Activated T-helper 2 cell treated with anti-CD3 and anti-CD28 coated beads, Interferon-gamma antibody, Interleukin-2, Interleukin-4, amounts not matched to agents 10 μg/mL and 5 μg/mL and 100 μg/mL, durations not matched to agents 14 hours and 24 hours and 36 hours (primary cell): ENCODE data around the gene NEXN. TPM values are rescaled to one million over a fixed set of nuclear protein-coding genes. Genes with fewer than 3 reads are reported as not detected.

Experiments
- DNase-seq: peaks from one replicate; pipeline ENCODE4 v3.0.0; 2021; ENCODE audit warnings: low spot score
- H3K27ac Mint-ChIP-seq: one replicate; pipeline ENCODE4 v1.8.0; 2021; ENCODE audit warnings: mixed read lengths
- H3K27me3 Mint-ChIP-seq: one replicate; pipeline ENCODE4 v1.8.0; 2021; ENCODE audit warnings: low read depth, mixed read lengths
- H3K36me3 Mint-ChIP-seq: one replicate; pipeline ENCODE4 v1.8.0; 2021; ENCODE audit warnings: low read depth, mixed read lengths
- H3K4me1 Mint-ChIP-seq: one replicate; pipeline ENCODE4 v1.8.0; 2021; ENCODE audit warnings: low read depth, mixed read lengths
- H3K4me3 Mint-ChIP-seq: one replicate; pipeline ENCODE4 v1.8.0; 2021; ENCODE audit warnings: low read depth, mild to moderate bottlenecking, moderate library complexity, mixed read lengths
- H3K9me3 Mint-ChIP-seq: one replicate; pipeline ENCODE4 v1.8.0; 2021; ENCODE audit warnings: mixed read lengths
- intact Hi-C: fragments of 100-400 bp; cut with micrococcal nuclease; formaldehyde crosslinking; loops from one replicate; pipeline ENCODE4 v1.15.1; 2023
- total RNA-seq: library from RNA; stranded (reverse); gene quantifications from 2 replicates; pipeline ENCODE4 v1.2.3, GENCODE V29; 2022

NEXN gene
- total RNA-seq, 1 donor from 2014 or later, result 0.59 TPM

GRCh38 chr1:77925518-77925917, 37.1 kb downstream of the NEXN start:
- intact Hi-C loops, result no loop called here
- Mint-ChIP-seq H3K9me3 (no peaks in the 10 kb centered on the region), H3K27me3 (peaks cover under 1% of the 10 kb centered on the region), H3K4me1 (peaks cover 14% of the 10 kb centered on the region), H3K27ac (no peak overlapping the region), H3K36me3 (peaks cover 6% of the 10 kb centered on the region), H3K4me3 (no peak overlapping the region)
- DNase-seq, result no peak

DNA sequence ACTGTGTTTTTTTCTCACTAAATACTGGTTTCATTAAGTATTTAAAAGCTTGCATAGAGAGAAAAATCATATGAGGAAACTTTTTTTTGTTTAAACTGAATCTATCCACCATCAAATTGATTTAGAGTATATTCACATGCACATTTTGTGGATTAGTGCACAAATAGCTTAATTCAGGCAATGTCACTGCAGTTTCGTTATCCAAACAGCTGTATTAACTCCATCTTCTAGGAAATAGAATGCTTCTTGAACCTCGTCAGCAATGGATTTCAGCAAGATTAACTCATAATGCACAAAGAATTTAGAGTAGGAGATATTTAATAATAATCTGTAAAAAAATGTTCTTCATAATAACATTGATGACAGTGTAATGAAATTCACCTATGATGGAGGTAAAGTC, 37.5 kb downstream of the NEXN start:
- no peak overlapping the region for H3K4me3 Mint-ChIP-seq
- no peak overlapping the region for H3K27ac Mint-ChIP-seq

GRCh38 chr1:77926561-77927357, 38.3 kb downstream of the NEXN start:
- Mint-ChIP-seq H3K4me1 (peaks cover 14% of the 10 kb centered on the region), H3K9me3 (no peaks in the 10 kb centered on the region), H3K4me3 (peak overlapping the region; percentile 78), H3K27me3 (peaks cover 2% of the 10 kb centered on the region), H3K27ac (peak overlapping the region; percentile 51), H3K36me3 (peaks cover 9% of the 10 kb centered on the region)
- intact Hi-C loops, result no loop called here
- DNase-seq, result no peak

More for the DNA sequence above, 37.5 kb downstream of the NEXN start:
- Mint-ChIP-seq H3K27me3 (peaks cover 2% of the 10 kb centered on the region), H3K36me3 (peaks cover 9% of the 10 kb centered on the region), H3K4me1 (peaks cover 14% of the 10 kb centered on the region), H3K9me3 (no peaks in the 10 kb centered on the region)
- no peak for DNase-seq
- intact Hi-C loops, result no loop called here

- H3K9me3 Mint-ChIP-seq, result no peaks in the 10 kb centered on the region
- no peak overlapping the region for H3K27ac Mint-ChIP-seq
Observed at GRCh38 chr1:77927414-77927813, 39.0 kb downstream of the NEXN start.

DNA sequence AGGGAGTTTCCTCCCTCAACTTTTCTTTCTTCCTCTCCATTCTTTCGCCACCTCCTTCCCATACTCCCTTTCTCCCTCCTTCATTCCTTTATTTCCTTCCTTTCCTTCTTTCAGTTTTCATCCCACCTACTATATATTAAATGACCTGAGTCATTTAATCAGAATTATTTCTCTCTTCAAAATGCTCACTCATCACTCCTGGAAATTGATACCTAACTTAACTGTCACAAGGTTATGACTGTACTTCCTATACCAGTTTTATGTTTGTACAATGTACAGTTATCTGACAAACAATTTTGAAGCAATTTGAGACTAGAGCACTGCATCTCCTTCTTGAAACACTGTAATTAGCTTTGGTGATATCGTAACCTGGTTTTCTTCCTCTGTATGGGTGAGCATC, 41.4 kb downstream of the NEXN start:
- Mint-ChIP-seq H3K36me3 (peaks cover 9% of the 10 kb centered on the region), H3K9me3 (no peaks in the 10 kb centered on the region), H3K4me3 (no peak overlapping the region), H3K4me1 (peaks cover 14% of the 10 kb centered on the region), H3K27me3 (peaks cover 2% of the 10 kb centered on the region), H3K27ac (no peak overlapping the region)
- no peak for DNase-seq
- intact Hi-C loops, result no loop called here

More at GRCh38 chr1:77927414-77927813, 39.0 kb downstream of the NEXN start:
- Mint-ChIP-seq H3K27me3 (peaks cover 2% of the 10 kb centered on the region), H3K4me1 (peaks cover 14% of the 10 kb centered on the region), H3K36me3 (peaks cover 9% of the 10 kb centered on the region), H3K4me3 (peak overlapping the region; percentile 54)
- intact Hi-C loops, result no loop called here
- no peak for DNase-seq

GRCh38 chr1:77938651-77939050, 50.2 kb downstream of the NEXN start:
- H3K4me1 Mint-ChIP-seq, result peaks cover 7% of the 10 kb centered on the region
- no peaks in the 10 kb centered on the region for H3K27me3 Mint-ChIP-seq
- intact Hi-C loops, result no loop called here
- H3K27ac Mint-ChIP-seq, result no peak overlapping the region
- no peaks in the 10 kb centered on the region for H3K9me3 Mint-ChIP-seq
- no peak for DNase-seq
- H3K4me3 Mint-ChIP-seq, result no peak overlapping the region
- peaks cover 24% of the 10 kb centered on the region for H3K36me3 Mint-ChIP-seq

GRCh38 chr1:77940921-77941570, 52.6 kb downstream of the NEXN start:
- Mint-ChIP-seq H3K27ac (no peak overlapping the region), H3K27me3 (no peaks in the 10 kb centered on the region), H3K36me3 (peaks cover 37% of the 10 kb centered on the region), H3K4me1 (peaks cover 7% of the 10 kb centered on the region), H3K4me3 (no peak overlapping the region), H3K9me3 (no peaks in the 10 kb centered on the region)
- intact Hi-C loops, result no loop called here
- no peak for DNase-seq

- Mint-ChIP-seq H3K36me3 (peaks cover 42% of the 10 kb centered on the region), H3K9me3 (no peaks in the 10 kb centered on the region), H3K4me1 (peaks cover 7% of the 10 kb centered on the region), H3K27ac (no peak overlapping the region), H3K4me3 (no peak overlapping the region), H3K27me3 (no peaks in the 10 kb centered on the region)
- intact Hi-C loops, result no loop called here
- DNase-seq, result no peak
Observed at GRCh38 chr1:77942400-77943140, 54.1 kb downstream of the NEXN start.

DNA sequence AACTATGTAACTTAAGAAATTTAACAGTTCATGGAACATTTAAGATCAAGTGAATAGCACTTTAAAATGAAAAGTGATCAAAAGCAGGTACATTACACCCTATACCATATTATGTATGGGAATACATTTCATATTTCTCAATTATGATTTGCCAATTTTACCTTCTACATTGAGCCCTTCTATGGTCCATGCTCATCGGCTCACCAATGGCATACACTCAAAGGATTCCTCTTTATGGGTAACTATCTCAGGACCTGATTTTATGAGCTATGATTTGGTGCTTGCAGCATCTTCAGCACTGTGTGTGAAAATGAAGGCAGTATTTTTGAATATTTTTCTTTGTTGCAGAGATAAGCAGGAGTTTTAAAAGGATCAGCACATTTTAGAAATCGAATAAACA, 56.9 kb downstream of the NEXN start:
- Mint-ChIP-seq H3K4me1 (peaks cover 15% of the 10 kb centered on the region), H3K27me3 (no peaks in the 10 kb centered on the region), H3K36me3 (peaks cover 59% of the 10 kb centered on the region), H3K4me3 (no peak overlapping the region), H3K9me3 (no peaks in the 10 kb centered on the region), H3K27ac (no peak overlapping the region)
- no peak for DNase-seq
- intact Hi-C loops, result loop anchor here (5.0 kb wide), 1 partner anchor 167 kb away; no protein-coding TSS in a partner anchor

GRCh38 chr1:77948841-77949424, 60.5 kb downstream of the NEXN start:
- Mint-ChIP-seq H3K9me3 (no peaks in the 10 kb centered on the region), H3K4me3 (no peak overlapping the region), H3K27me3 (no peaks in the 10 kb centered on the region), H3K36me3 (peaks cover 63% of the 10 kb centered on the region), H3K4me1 (peaks cover 22% of the 10 kb centered on the region), H3K27ac (no peak overlapping the region)
- no peak for DNase-seq
- intact Hi-C loops, result loop anchor here (5.0 kb wide), 1 partner anchor 163 kb away; no protein-coding TSS in a partner anchor

DNA sequence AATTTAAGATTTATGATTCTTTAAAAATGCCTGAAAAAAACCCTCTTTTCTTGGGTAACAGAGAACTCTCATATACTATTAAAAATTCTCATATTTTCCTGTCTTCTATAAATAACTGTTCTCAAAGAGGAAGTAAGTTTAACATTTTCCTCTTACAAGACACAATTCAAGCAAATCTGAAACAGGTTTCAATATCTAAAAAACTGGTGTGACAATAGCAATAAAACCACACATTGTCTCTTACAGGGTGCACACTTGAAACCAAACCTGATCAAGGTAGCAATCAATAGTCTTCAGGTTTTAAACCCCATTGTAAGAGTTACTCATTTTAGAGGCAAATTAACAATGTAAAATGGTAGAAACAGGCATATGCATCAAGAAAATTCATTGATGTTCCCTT, 62.4 kb downstream of the NEXN start:
- no peaks in the 10 kb centered on the region for H3K27me3 Mint-ChIP-seq
- intact Hi-C loops, result no loop called here
- peaks cover 24% of the 10 kb centered on the region for H3K4me1 Mint-ChIP-seq
- H3K36me3 Mint-ChIP-seq, result peaks cover 62% of the 10 kb centered on the region
- no peak overlapping the region for H3K27ac Mint-ChIP-seq
- no peak for DNase-seq
- no peaks in the 10 kb centered on the region for H3K9me3 Mint-ChIP-seq
- no peak overlapping the region for H3K4me3 Mint-ChIP-seq

GRCh38 chr1:77951328-77951727, 62.9 kb downstream of the NEXN start:
- H3K9me3 Mint-ChIP-seq, result no peaks in the 10 kb centered on the region
- H3K4me1 Mint-ChIP-seq, result peaks cover 24% of the 10 kb centered on the region
- H3K4me3 Mint-ChIP-seq, result no peak overlapping the region
- intact Hi-C loops, result no loop called here
- peaks cover 62% of the 10 kb centered on the region for H3K36me3 Mint-ChIP-seq
- H3K27ac Mint-ChIP-seq, result peak overlapping the region; percentile 43
- H3K27me3 Mint-ChIP-seq, result no peaks in the 10 kb centered on the region
- no peak for DNase-seq
